IPS-20b (cell line): Measurements from ENCODE around the gene FGF11.
A peak's percentile ranks its signal among the peaks of the same experiment; 100 is the strongest.
"Not testable (repeated sequence)": the region's sequence is repeated elsewhere in the genome, so short reads cannot be mapped to it uniquely, and the experiment has no call there.

Source experiments
- H3K27ac ChIP-seq: one replicate; pipeline ENCODE4 v1.5.1; 2013; ENCODE audit warnings: low read length
- H3K27me3 ChIP-seq: 2 replicates; pipeline ENCODE4 v1.6.1; 2013; ENCODE audit warnings: mild to moderate bottlenecking, low read length, inconsistent platforms; ENCODE audit not compliant: insufficient read depth
- H3K36me3 ChIP-seq: 2 replicates; pipeline ENCODE4 v1.6.1; 2013; ENCODE audit warnings: low read depth, mild to moderate bottlenecking, inconsistent platforms, low read length, moderate library complexity; ENCODE audit not compliant: insufficient read depth
- H3K4me1 ChIP-seq: 2 replicates; pipeline ENCODE4 v1.6.1; 2013; ENCODE audit warnings: mild to moderate bottlenecking, control low read depth, inconsistent platforms, low read length, moderate library complexity; ENCODE audit not compliant: insufficient read depth
- H3K4me3 ChIP-seq: 2 replicates; pipeline ENCODE4 v1.5.1; 2013; ENCODE audit warnings: mild to moderate bottlenecking, low read length, inconsistent platforms
- H3K9ac ChIP-seq: 2 replicates; pipeline ENCODE4 v1.6.1; 2013; ENCODE audit warnings: low read depth, mild to moderate bottlenecking, inconsistent platforms, low read length, moderate library complexity
- H3K9me3 ChIP-seq: 2 replicates; pipeline ENCODE4 v1.6.1; 2013; ENCODE audit warnings: mild to moderate bottlenecking, low read depth, low read length, inconsistent platforms; ENCODE audit not compliant: insufficient read depth

The FGF11 gene

GRCh38 chr17:7467498-7467897 is 28.2 kb downstream of the FGF11 start:
- peaks cover 9% of the 10 kb centered on the region for H3K36me3 ChIP-seq
- no peak overlapping the region for H3K9ac ChIP-seq
- H3K9me3 ChIP-seq, result no peaks in the 10 kb centered on the region
- no peak overlapping the region for H3K4me3 ChIP-seq
- no peak overlapping the region for H3K27ac ChIP-seq
- no peaks in the 10 kb centered on the region for H3K27me3 ChIP-seq
- no peaks in the 10 kb centered on the region for H3K4me1 ChIP-seq

GRCh38 chr17:7468290-7468689 is 29.0 kb downstream of the FGF11 start:
- H3K27ac ChIP-seq, result no peak overlapping the region
- no peak overlapping the region for H3K4me3 ChIP-seq
- H3K27me3 ChIP-seq, result no peaks in the 10 kb centered on the region
- H3K36me3 ChIP-seq, result peaks cover 9% of the 10 kb centered on the region
- no peaks in the 10 kb centered on the region for H3K9me3 ChIP-seq
- H3K9ac ChIP-seq, result no peak overlapping the region
- no peaks in the 10 kb centered on the region for H3K4me1 ChIP-seq

- Histone ChIP-seq H3K9ac (no peak overlapping the region), H3K9me3 (no peaks in the 10 kb centered on the region), H3K4me1 (no peaks in the 10 kb centered on the region), H3K27me3 (no peaks in the 10 kb centered on the region), H3K27ac (no peak overlapping the region), H3K36me3 (peaks cover 7% of the 10 kb centered on the region), H3K4me3 (no peak overlapping the region)
These were observed 29.6 kb downstream of the FGF11 start for GRCh38 chr17:7468804-7469389.

GRCh38 chr17:7469843-7470242 is 30.5 kb downstream of the FGF11 start:
- H3K9me3 ChIP-seq, H3K4me1 ChIP-seq, H3K36me3 ChIP-seq, H3K27me3 ChIP-seq, H3K4me3 ChIP-seq, H3K27ac ChIP-seq, H3K9ac ChIP-seq: not testable (repeated sequence)

GRCh38 chr17:7470457-7470973 is 31.2 kb downstream of the FGF11 start:
- not testable (repeated sequence) for H3K9ac ChIP-seq, H3K27ac ChIP-seq, H3K4me3 ChIP-seq, H3K9me3 ChIP-seq, H3K27me3 ChIP-seq, H3K4me1 ChIP-seq, H3K36me3 ChIP-seq

GRCh38 chr17:7471729-7472128 is 32.4 kb downstream of the FGF11 start:
- H3K4me1 ChIP-seq, result peaks cover 2% of the 10 kb centered on the region; the same call in 1 of the 2 replicates

GRCh38 chr17:7474767-7475166 is 35.5 kb downstream of the FGF11 start:
- not testable (repeated sequence) for H3K9me3 ChIP-seq, H3K9ac ChIP-seq, H3K27me3 ChIP-seq, H3K4me3 ChIP-seq, H3K27ac ChIP-seq, H3K36me3 ChIP-seq
- peaks cover 18% of the 10 kb centered on the region for H3K4me1 ChIP-seq

More at GRCh38 chr17:7471729-7472128, 32.4 kb downstream of the FGF11 start:
- no peak overlapping the region for H3K27ac ChIP-seq
- no peak overlapping the region for H3K9ac ChIP-seq
- H3K9me3 ChIP-seq, result no peaks in the 10 kb centered on the region
- H3K27me3 ChIP-seq, result no peaks in the 10 kb centered on the region
- no peak overlapping the region for H3K4me3 ChIP-seq
- peaks cover 3% of the 10 kb centered on the region; the same call in 1 of the 2 replicates for H3K36me3 ChIP-seq

- Histone ChIP-seq H3K27me3 (no peaks in the 10 kb centered on the region), H3K9me3 (no peaks in the 10 kb centered on the region), H3K9ac (no peak overlapping the region), H3K4me1 (peaks cover 20% of the 10 kb centered on the region), H3K4me3 (no peak overlapping the region), H3K36me3 (no peaks in the 10 kb centered on the region), H3K27ac (no peak overlapping the region)
These were observed 36.6 kb downstream of the FGF11 start for GRCh38 chr17:7475764-7476422.

GRCh38 chr17:7476494-7476893 is 37.2 kb downstream of the FGF11 start:
- no peaks in the 10 kb centered on the region for H3K27me3 ChIP-seq
- no peaks in the 10 kb centered on the region for H3K9me3 ChIP-seq
- no peak overlapping the region for H3K4me3 ChIP-seq
- peaks cover 20% of the 10 kb centered on the region for H3K4me1 ChIP-seq
- H3K36me3 ChIP-seq, result no peaks in the 10 kb centered on the region
- H3K27ac ChIP-seq, result no peak overlapping the region
- H3K9ac ChIP-seq, result no peak overlapping the region

- Histone ChIP-seq H3K27ac (no peak overlapping the region), H3K9ac (no peak overlapping the region), H3K4me3 (no peak overlapping the region), H3K27me3 (no peaks in the 10 kb centered on the region), H3K9me3 (no peaks in the 10 kb centered on the region), H3K4me1 (peaks cover 20% of the 10 kb centered on the region), H3K36me3 (no peaks in the 10 kb centered on the region)
These were observed 37.6 kb downstream of the FGF11 start for GRCh38 chr17:7476951-7477350.

- no peak overlapping the region for H3K27ac ChIP-seq
- peaks cover 20% of the 10 kb centered on the region for H3K4me1 ChIP-seq
- H3K36me3 ChIP-seq, result no peaks in the 10 kb centered on the region
- no peak overlapping the region for H3K9ac ChIP-seq
- no peaks in the 10 kb centered on the region for H3K27me3 ChIP-seq
- peak overlapping the region; percentile 55 for H3K4me3 ChIP-seq
- no peaks in the 10 kb centered on the region for H3K9me3 ChIP-seq
These were observed 38.3 kb downstream of the FGF11 start for GRCh38 chr17:7477392-7478275.
